Cardiac fibroblast (primary cell): ENCODE data around the gene NLRP12.
"Not testable (repeated sequence)": the region's sequence is repeated elsewhere in the genome, so short reads cannot be mapped to it uniquely, and the experiment has no call there.

ENCODE experiments used
- DNase-seq, 2 donors: peaks; one replicate each; pipeline versions ENCODE4 v3.0.0 to v3.0.0-alpha.2; 2010; ENCODE audit warnings: low read depth in 2 of 2
- H3K4me3 ChIP-seq, 2 donors: replicated peaks in 1 of 2; 1 replicate in 1 of 2; 2 replicates in 1 of 2; pipeline ENCODE4 v1.5.1; 2011; ENCODE audit warnings: low read depth in 2 of 2, low read length in 2 of 2, mild to moderate bottlenecking in 2 of 2, moderate library complexity in 1 of 2
- CTCF ChIP-seq: IDR thresholded peaks from one replicate; pipeline ENCODE4 v1.5.1; 2011; ENCODE audit warnings: low read depth, mild to moderate bottlenecking, low read length, inconsistent platforms

The NLRP12 gene

GRCh38 chr19:53789708-53790678 lies 34.1 kb downstream of the NLRP12 start:
- no peak for TF ChIP-seq CTCF
- DNase-seq = no peak
- no peak overlapping the region for H3K4me3 ChIP-seq

- H3K4me3 ChIP-seq = no peak overlapping the region
- no peak for TF ChIP-seq CTCF
- no peak for DNase-seq
These were observed 36.8 kb downstream of the NLRP12 start for GRCh38 chr19:53787266-53787665.

GRCh38 chr19:53786744-53787143 lies 37.4 kb downstream of the NLRP12 start:
- no peak for DNase-seq
- no peak for TF ChIP-seq CTCF
- no peak overlapping the region for H3K4me3 ChIP-seq

GRCh38 chr19:53785196-53785889 lies 38.8 kb downstream of the NLRP12 start:
- no peak for TF ChIP-seq CTCF
- no peak for DNase-seq

GRCh38 chr19:53782698-53783097 lies 41.4 kb downstream of the NLRP12 start:
- no peak overlapping the region for H3K4me3 ChIP-seq
- DNase-seq = no peak
- TF ChIP-seq CTCF = no peak

More at GRCh38 chr19:53785196-53785889, 38.8 kb downstream of the NLRP12 start:
- no peak overlapping the region for H3K4me3 ChIP-seq

GRCh38 chr19:53781332-53781731 lies 42.8 kb downstream of the NLRP12 start:
- not testable (repeated sequence) for H3K4me3 ChIP-seq, DNase-seq

- no peak overlapping the region for H3K4me3 ChIP-seq
- no peak for TF ChIP-seq CTCF
- DNase-seq = no peak
These were observed 43.6 kb downstream of the NLRP12 start for GRCh38 chr19:53780506-53780905.
